Measurements from ENCODE around the gene BCKDHA.

Gene BCKDHA

GRCh38 chr19:41352279-41352608 is 45.4 kb upstream of the BCKDHA start:
- H3K9ac ChIP-seq (ENCODE audit: low read length) = peak overlapping the region; percentile 98
- H3F3A ChIP-seq (ENCODE audit: insufficient read depth, low read length) = no peaks in the 10 kb centered on the region
- H2AFZ ChIP-seq (ENCODE audit: low read length) = no peak overlapping the region
- peaks cover 5% of the 10 kb centered on the region; the same call in 1 of the 2 replicates for H3K36me3 ChIP-seq (ENCODE audit: insufficient read depth, low read length)
- no peaks in the 10 kb centered on the region for H3K9me3 ChIP-seq (ENCODE audit: low read length)
- H3K79me2 ChIP-seq (ENCODE audit: insufficient read depth, low read length) = peaks cover 14% of the 10 kb centered on the region
- no peaks in the 10 kb centered on the region for H3K9me2 ChIP-seq (ENCODE audit: low read depth, low read length)
- peak overlapping the region; percentile 98 for H3K4me3 ChIP-seq (ENCODE audit: low read depth, low read length, poor library complexity, severe bottlenecking)
- peak overlapping the region; percentile 90 for H3K4me2 ChIP-seq (ENCODE audit: low read length)
- no peaks in the 10 kb centered on the region for H3K27me3 ChIP-seq (ENCODE audit: insufficient read depth, low read length)
- peak overlapping the region; percentile 65 for H3K27ac ChIP-seq (ENCODE audit: low read depth, low read length, poor library complexity, severe bottlenecking)
- H3K4me1 ChIP-seq (ENCODE audit: insufficient read depth, low read length, severe bottlenecking) = peaks cover 22% of the 10 kb centered on the region
- H4K20me1 ChIP-seq (ENCODE audit: insufficient read depth, low read length) = no peaks in the 10 kb centered on the region
- no peak for TF ChIP-seq EZH2 (IDR thresholded peaks at IDR 0.05; ENCODE audit: borderline replicate concordance, low read length)
- no peak for TF ChIP-seq CTCF (IDR thresholded peaks at IDR 0.05; ENCODE audit: low read length)

GRCh38 chr19:41352609-41353465 is 44.8 kb upstream of the BCKDHA start:
- peak overlapping the region; percentile 98 for H3K9ac ChIP-seq (ENCODE audit: low read length)
- peak; percentile 79 for TF ChIP-seq CTCF (IDR thresholded peaks at IDR 0.05; ENCODE audit: low read length)
- no peak for TF ChIP-seq EZH2 (IDR thresholded peaks at IDR 0.05; ENCODE audit: borderline replicate concordance, low read length)
- no peaks in the 10 kb centered on the region for H3F3A ChIP-seq (ENCODE audit: insufficient read depth, low read length)
- no peaks in the 10 kb centered on the region for H4K20me1 ChIP-seq (ENCODE audit: insufficient read depth, low read length)
- peaks cover 22% of the 10 kb centered on the region for H3K4me1 ChIP-seq (ENCODE audit: insufficient read depth, low read length, severe bottlenecking)
- H3K27ac ChIP-seq (ENCODE audit: low read depth, low read length, poor library complexity, severe bottlenecking) = peak overlapping the region; percentile 65
- H3K36me3 ChIP-seq (ENCODE audit: insufficient read depth, low read length) = peaks cover 5% of the 10 kb centered on the region; the same call in 1 of the 2 replicates
- H3K4me2 ChIP-seq (ENCODE audit: low read length) = peak overlapping the region; percentile 90
- no peaks in the 10 kb centered on the region for H3K9me2 ChIP-seq (ENCODE audit: low read depth, low read length)
- no peaks in the 10 kb centered on the region for H3K9me3 ChIP-seq (ENCODE audit: low read length)
- H3K4me3 ChIP-seq (ENCODE audit: low read depth, low read length, poor library complexity, severe bottlenecking) = peak overlapping the region; percentile 98
- peaks cover 14% of the 10 kb centered on the region for H3K79me2 ChIP-seq (ENCODE audit: insufficient read depth, low read length)
- no peaks in the 10 kb centered on the region for H3K27me3 ChIP-seq (ENCODE audit: insufficient read depth, low read length)
- H2AFZ ChIP-seq (ENCODE audit: low read length) = no peak overlapping the region

GRCh38 chr19:41353466-41354342 is 43.9 kb upstream of the BCKDHA start, which contains the start of gene TGFB1:
TSS of gene TGFB1 (minus strand) at chr19:41353922. CDS start at chr19:41353044, 878 bp downstream.
- H4K20me1 ChIP-seq (ENCODE audit: insufficient read depth, low read length) = no peaks in the 10 kb centered on the region
- no peaks in the 10 kb centered on the region for H3F3A ChIP-seq (ENCODE audit: insufficient read depth, low read length)
- H3K4me2 ChIP-seq (ENCODE audit: low read length) = peak within 1 kb of the TSS; percentile 90
- no peaks in the 10 kb centered on the region for H3K9me3 ChIP-seq (ENCODE audit: low read length)
- H3K9ac ChIP-seq (ENCODE audit: low read length) = peak within 1 kb of the TSS; percentile 98
- no peaks in the 10 kb centered on the region for H3K27me3 ChIP-seq (ENCODE audit: insufficient read depth, low read length)
- peak within 1 kb of the TSS; percentile 65 for H3K27ac ChIP-seq (ENCODE audit: low read depth, low read length, poor library complexity, severe bottlenecking)
- H3K4me3 ChIP-seq (ENCODE audit: low read depth, low read length, poor library complexity, severe bottlenecking) = peak within 1 kb of the TSS; percentile 98
- H3K9me2 ChIP-seq (ENCODE audit: low read depth, low read length) = no peaks in the 10 kb centered on the region
- no peak within 1 kb of the TSS for H2AFZ ChIP-seq (ENCODE audit: low read length)
- peaks cover 22% of the 10 kb centered on the region for H3K4me1 ChIP-seq (ENCODE audit: insufficient read depth, low read length, severe bottlenecking)
- peaks cover 14% of the 10 kb centered on the region for H3K79me2 ChIP-seq (ENCODE audit: insufficient read depth, low read length)
- TF ChIP-seq CTCF (IDR thresholded peaks at IDR 0.05; ENCODE audit: low read length) = peak; percentile 88
- TF ChIP-seq EZH2 (IDR thresholded peaks at IDR 0.05; ENCODE audit: borderline replicate concordance, low read length) = no peak
- no peaks in the 10 kb centered on the region for H3K36me3 ChIP-seq (ENCODE audit: insufficient read depth, low read length)
